Neural progenitor cell (in vitro differentiated cells): ENCODE data around the gene CDC42EP4. TPM values are rescaled to one million over a fixed set of nuclear protein-coding genes. Genes with fewer than 3 reads are reported as not detected.
A peak's percentile ranks its signal among the peaks of the same experiment; 100 is the strongest.

Source experiments
- DNase-seq: peaks from one replicate; pipeline ENCODE4 v3.0.0-alpha.2; 2016; ENCODE audit warnings: low spot score
- H2AFZ ChIP-seq: fragments of 200-600 bp; sonication (generic); replicated peaks from 2 replicates; pipeline ENCODE4 v1.6.1; 2016; ENCODE audit warnings: antibody characterized with exemption
- H3F3A ChIP-seq: fragments of 200-600 bp; sonication (generic); 2 replicates; pipeline ENCODE4 v1.6.1; 2016; ENCODE audit warnings: antibody characterized with exemption, low read depth
- H3K27ac ChIP-seq: fragments of 200-600 bp; sonication (generic); 2 replicates; pipeline ENCODE4 v1.5.1; 2016; ENCODE audit warnings: mild to moderate bottlenecking
- H3K27me3 ChIP-seq: fragments of 200-600 bp; sonication (generic); 2 replicates; pipeline ENCODE4 v1.6.1; 2016; ENCODE audit warnings: mild to moderate bottlenecking, moderate library complexity
- H3K36me3 ChIP-seq: fragments of 200-600 bp; sonication (generic); 2 replicates; pipeline ENCODE4 v1.5.1; 2016
- H3K4me1 ChIP-seq: fragments of 200-600 bp; sonication (generic); 2 replicates; pipeline ENCODE4 v1.6.1; 2016; ENCODE audit warnings: mixed run types
- H3K4me2 ChIP-seq: fragments of 200-600 bp; sonication (generic); 2 replicates; pipeline ENCODE4 v1.6.1; 2016
- H3K4me3 ChIP-seq: fragments of 200-600 bp; sonication (generic); 2 replicates; pipeline ENCODE4 v1.5.1; 2016
- H3K79me2 ChIP-seq: fragments of 200-600 bp; sonication (generic); 2 replicates; pipeline ENCODE4 v1.6.1; 2016; ENCODE audit warnings: low read depth
- H3K9ac ChIP-seq: fragments of 200-600 bp; sonication (generic); 2 replicates; pipeline ENCODE4 v1.6.1; 2016
- H3K9me3 ChIP-seq: fragments of 200-600 bp; sonication (generic); 2 replicates; pipeline ENCODE4 v1.5.1; 2016; ENCODE audit warnings: low read depth
- H4K20me1 ChIP-seq: fragments of 200-600 bp; sonication (generic); 2 replicates; pipeline ENCODE4 v1.6.1; 2016; ENCODE audit warnings: low read depth
- H3K27ac Mint-ChIP-seq: 3 replicates; pipeline ENCODE4 v1.8.0; 2021; ENCODE audit warnings: mixed read lengths
- H3K27me3 Mint-ChIP-seq: 2 replicates; pipeline ENCODE4 v1.8.0; 2022; ENCODE audit warnings: low read depth, mild to moderate bottlenecking, inconsistent platforms, moderate library complexity, mixed read lengths; ENCODE audit not compliant: insufficient read depth
- H3K36me3 Mint-ChIP-seq: 3 replicates; pipeline ENCODE4 v1.8.0; 2021; ENCODE audit warnings: mixed read lengths
- H3K4me1 Mint-ChIP-seq: 3 replicates; pipeline ENCODE4 v1.8.0; 2021; ENCODE audit warnings: mixed read lengths
- H3K4me3 Mint-ChIP-seq: 3 replicates; pipeline ENCODE4 v1.8.0; 2021; ENCODE audit warnings: mild to moderate bottlenecking, moderate library complexity, mixed read lengths
- H3K9me3 Mint-ChIP-seq: 3 replicates; pipeline ENCODE4 v1.8.0; 2020; ENCODE audit warnings: mixed read lengths
- CTCF ChIP-seq: fragments of 200-600 bp; sonication (generic); IDR thresholded peaks from 2 replicates; pipeline ENCODE4 v1.5.1; 2017; ENCODE audit warnings: antibody characterized with exemption, mild to moderate bottlenecking
- EZH2 ChIP-seq: fragments of 200-600 bp; sonication (generic); IDR thresholded peaks from 2 replicates; pipeline ENCODE4 v1.6.1; 2017; ENCODE audit warnings: antibody characterized with exemption, mild to moderate bottlenecking, moderate library complexity
- EZH2phosphoT487 ChIP-seq: fragments of 200-600 bp; sonication (generic); IDR thresholded peaks from 2 replicates; pipeline ENCODE4 v1.6.1; 2017; ENCODE audit warnings: antibody characterized with exemption
- total RNA-seq: library from RNA; depleted of rRNA; stranded (reverse); fragments of >200 nt; gene quantifications from 2 replicates; pipeline ENCODE4 v1.2.3, GENCODE V29; 2015; ENCODE audit warnings: low replicate concordance

The CDC42EP4 gene
- total RNA-seq, 1 donor from 2014 or later, result 10.8 TPM

- Mint-ChIP-seq H3K27me3 (peaks cover 25% of the 10 kb centered on the region), H3K4me1 (peaks cover 42% of the 10 kb centered on the region), H3K36me3 (no peaks in the 10 kb centered on the region), H3K4me3 (peak overlapping the region; percentile 55), H3K9me3 (no peaks in the 10 kb centered on the region), H3K27ac (no peak overlapping the region)
- DNase-seq, result no peak
- no peak overlapping the region for H3K9ac ChIP-seq
- no peaks in the 10 kb centered on the region for H3K79me2 ChIP-seq
- no peak overlapping the region for H3K4me3 ChIP-seq
- no peaks in the 10 kb centered on the region for H3K36me3 ChIP-seq
- H3F3A ChIP-seq, result peaks cover 10% of the 10 kb centered on the region
- H2AFZ ChIP-seq, result no peak overlapping the region
- H3K9me3 ChIP-seq, result no peaks in the 10 kb centered on the region
- no peak overlapping the region for H3K27ac ChIP-seq
- H4K20me1 ChIP-seq, result no peaks in the 10 kb centered on the region
- TF ChIP-seq EZH2phosphoT487 (no peak), EZH2 (no peak), CTCF (no peak)
- H3K4me2 ChIP-seq, result no peak overlapping the region
- peaks cover 6% of the 10 kb centered on the region for H3K4me1 ChIP-seq
- no peaks in the 10 kb centered on the region for H3K27me3 ChIP-seq
These were observed 8.0 kb upstream of the CDC42EP4 start for GRCh38 chr17:73319766-73320165.

- Histone ChIP-seq H4K20me1 (no peaks in the 10 kb centered on the region), H2AFZ (no peak overlapping the region), H3K9ac (no peak overlapping the region), H3K36me3 (no peaks in the 10 kb centered on the region), H3K4me3 (no peak overlapping the region), H3K27ac (no peak overlapping the region), H3K9me3 (no peaks in the 10 kb centered on the region), H3K27me3 (no peaks in the 10 kb centered on the region), H3K79me2 (no peaks in the 10 kb centered on the region), H3F3A (peaks cover 10% of the 10 kb centered on the region), H3K4me2 (no peak overlapping the region), H3K4me1 (peaks cover 4% of the 10 kb centered on the region)
- Mint-ChIP-seq H3K36me3 (no peaks in the 10 kb centered on the region), H3K27me3 (peaks cover 25% of the 10 kb centered on the region), H3K9me3 (no peaks in the 10 kb centered on the region), H3K4me1 (peaks cover 35% of the 10 kb centered on the region), H3K4me3 (no peak overlapping the region), H3K27ac (no peak overlapping the region)
- DNase-seq, result no peak
- TF ChIP-seq EZH2, result no peak
- TF ChIP-seq EZH2phosphoT487, result no peak
- TF ChIP-seq CTCF, result no peak
These were observed 7.0 kb upstream of the CDC42EP4 start for GRCh38 chr17:73318836-73319235.

- no peak for DNase-seq
- Histone ChIP-seq H3K9me3 (no peaks in the 10 kb centered on the region), H2AFZ (no peak overlapping the region), H3K4me1 (peaks cover 6% of the 10 kb centered on the region), H3F3A (peaks cover 10% of the 10 kb centered on the region), H3K79me2 (no peaks in the 10 kb centered on the region), H3K4me2 (no peak overlapping the region), H3K9ac (no peak overlapping the region), H3K27me3 (peaks cover 2% of the 10 kb centered on the region), H4K20me1 (no peaks in the 10 kb centered on the region), H3K27ac (no peak overlapping the region), H3K36me3 (no peaks in the 10 kb centered on the region), H3K4me3 (no peak overlapping the region)
- Mint-ChIP-seq H3K4me3 (no peak overlapping the region), H3K27me3 (peaks cover 25% of the 10 kb centered on the region), H3K36me3 (no peaks in the 10 kb centered on the region), H3K4me1 (peaks cover 35% of the 10 kb centered on the region), H3K9me3 (no peaks in the 10 kb centered on the region), H3K27ac (no peak overlapping the region)
- no peak for TF ChIP-seq EZH2phosphoT487
- TF ChIP-seq CTCF, result no peak
- no peak for TF ChIP-seq EZH2
These were observed 6.6 kb upstream of the CDC42EP4 start for GRCh38 chr17:73318427-73318813.
